DLD1 (cell line): ENCODE measurements around the gene VASN.

ENCODE experiments used
- in situ Hi-C: cut with HindIII; loops from 2 replicates; pipeline ENCODE4 v1.10.0; 2017; ENCODE audit warnings: low sequenced_read_pairs

VASN gene

DNA sequence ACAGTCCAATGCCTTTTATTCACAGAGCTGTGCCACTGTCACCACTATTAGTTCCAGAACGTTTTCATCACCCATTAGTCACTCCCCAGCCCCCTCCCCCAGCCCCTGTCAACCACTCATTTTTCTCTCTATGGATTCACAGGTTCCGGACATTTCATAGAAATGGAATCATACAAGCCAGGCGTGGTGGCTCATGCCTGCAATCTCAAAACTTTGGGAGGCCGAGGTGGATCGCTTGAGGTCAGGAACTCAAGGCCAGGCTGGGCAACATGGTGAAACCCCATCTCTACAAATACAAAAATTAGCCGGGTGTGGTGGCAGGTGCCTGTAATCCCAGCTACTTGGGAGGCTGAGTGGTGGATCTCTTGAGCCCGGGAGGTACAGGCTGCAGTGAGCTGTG is 19.8 kb upstream of the VASN start:
- in situ Hi-C loops: no loop called here

DNA sequence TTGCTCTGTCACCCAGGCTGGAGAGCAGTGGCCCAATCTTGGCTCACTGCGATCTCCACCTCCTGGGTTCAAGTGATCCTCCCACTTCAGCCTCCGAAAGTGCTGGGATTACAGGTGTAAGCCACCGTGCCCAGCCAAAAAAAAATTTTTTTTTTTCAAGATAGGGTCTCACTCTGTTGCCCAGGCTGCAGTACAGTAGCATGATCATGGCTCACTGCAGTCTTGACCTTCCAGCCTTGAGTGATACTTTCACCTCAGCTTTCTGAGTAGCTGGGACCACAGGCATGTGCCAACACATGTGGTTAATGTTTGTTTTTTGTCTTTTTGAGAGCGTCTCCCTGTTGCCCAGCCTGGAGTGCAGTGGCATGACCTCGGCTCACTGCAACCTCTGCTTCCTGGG is 18.8 kb upstream of the VASN start:
- in situ Hi-C loops: no loop called here

DNA sequence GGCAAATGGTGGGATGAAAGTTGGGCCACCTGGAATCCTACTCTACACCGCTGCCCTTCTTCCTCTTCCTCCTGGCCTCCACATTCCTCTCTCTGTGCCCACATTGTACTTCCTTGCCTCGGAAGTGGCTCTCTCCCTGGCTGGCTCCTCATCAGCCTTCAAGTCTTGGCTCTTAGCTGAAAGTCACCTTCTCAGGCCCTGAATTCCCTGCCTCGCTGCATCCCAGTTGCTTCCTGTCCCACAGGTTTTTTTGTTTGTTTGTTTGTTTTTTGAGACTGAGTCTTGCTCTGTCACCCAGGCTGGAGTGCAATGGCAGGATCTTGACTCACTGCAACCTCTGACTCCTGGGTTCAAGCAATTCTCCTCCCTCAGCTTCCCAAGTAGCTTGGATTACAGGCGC is 18.0 kb upstream of the VASN start:
- in situ Hi-C loops: no loop called here

DNA sequence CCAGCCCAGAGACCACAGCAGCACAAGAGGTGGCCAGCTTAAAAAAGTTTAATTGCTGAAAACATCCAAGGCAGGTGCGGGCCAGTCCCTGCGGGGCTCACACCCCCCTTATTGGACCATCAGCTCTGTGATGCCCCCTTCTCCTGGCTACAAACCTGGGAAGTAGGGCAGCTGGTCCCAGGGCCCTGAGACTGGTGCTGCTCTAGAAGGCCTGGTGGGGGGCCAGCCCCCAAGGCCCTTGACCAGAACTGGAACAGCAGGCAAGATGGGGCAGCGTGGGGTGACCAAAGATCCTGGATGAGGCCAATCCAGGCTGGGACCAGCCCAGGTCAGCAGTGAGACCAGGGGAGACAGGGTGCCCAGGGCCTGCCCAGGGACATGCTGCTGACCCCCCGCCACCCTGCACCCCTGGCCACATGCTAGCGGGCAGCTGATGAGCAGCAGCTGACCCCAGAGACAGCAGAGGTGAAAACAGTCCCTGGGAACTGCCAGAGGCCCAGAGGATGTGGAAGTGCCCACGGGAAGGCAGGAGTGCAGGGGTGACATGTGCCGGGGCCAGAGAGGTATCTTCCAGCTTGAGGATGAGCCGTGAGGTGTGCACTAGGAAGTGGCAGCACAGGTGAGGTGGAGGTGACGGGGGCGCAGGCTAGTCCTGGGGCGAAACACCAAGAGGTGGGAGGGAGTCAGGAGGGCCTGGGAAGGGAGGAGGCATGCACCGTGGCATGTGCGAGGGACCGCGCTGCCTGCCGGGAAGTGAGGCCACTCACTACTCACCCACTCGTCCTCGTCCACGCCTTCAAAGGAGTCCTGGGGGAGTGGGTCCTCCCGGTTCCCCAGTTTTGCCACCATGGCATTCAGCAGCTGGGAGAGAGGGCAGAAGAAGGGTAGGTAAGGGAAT is 16.9 kb upstream of the VASN start:
- in situ Hi-C loops: no loop called here

DNA sequence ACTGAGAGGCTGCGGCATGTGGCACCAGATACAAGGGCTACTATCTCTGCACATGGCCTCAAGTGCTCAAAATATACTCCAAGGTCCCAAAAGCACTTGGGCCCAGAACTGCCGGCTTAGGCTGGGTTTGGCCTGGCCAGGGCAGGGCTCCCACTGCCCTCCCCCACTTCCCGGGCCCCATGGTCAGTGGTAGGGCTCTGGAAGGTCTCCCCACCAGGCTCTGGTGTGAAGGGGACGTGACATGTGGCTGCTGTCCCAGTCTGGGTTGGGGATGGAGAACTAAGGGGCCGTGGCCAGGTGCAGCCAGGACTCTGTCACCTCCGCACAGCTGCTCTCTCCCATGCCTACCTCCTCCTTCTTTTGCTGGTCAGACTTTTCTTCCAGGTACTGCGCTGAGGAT is 14.8 kb upstream of the VASN start:
- in situ Hi-C loops: no loop called here

DNA sequence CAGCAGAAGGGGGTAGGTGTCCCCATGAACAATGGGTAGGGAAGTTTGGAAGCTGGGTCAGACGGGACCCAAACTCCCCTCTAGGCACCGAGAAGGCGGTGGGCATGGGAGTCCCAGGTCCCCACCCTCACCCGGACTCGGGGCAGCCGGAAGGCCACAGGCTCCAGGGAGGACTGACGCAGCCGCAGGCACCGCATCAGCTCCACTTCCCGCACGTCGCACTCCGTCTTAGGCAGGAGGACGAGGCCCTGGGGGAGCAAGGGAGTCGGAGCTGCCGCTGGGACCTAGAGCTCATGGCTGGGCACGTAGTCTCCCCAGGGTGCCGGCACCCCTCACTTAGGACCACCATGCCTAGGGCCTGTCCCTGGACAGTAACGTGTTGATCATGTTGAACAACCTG is 13.4 kb upstream of the VASN start:
- in situ Hi-C loops: no loop called here

DNA sequence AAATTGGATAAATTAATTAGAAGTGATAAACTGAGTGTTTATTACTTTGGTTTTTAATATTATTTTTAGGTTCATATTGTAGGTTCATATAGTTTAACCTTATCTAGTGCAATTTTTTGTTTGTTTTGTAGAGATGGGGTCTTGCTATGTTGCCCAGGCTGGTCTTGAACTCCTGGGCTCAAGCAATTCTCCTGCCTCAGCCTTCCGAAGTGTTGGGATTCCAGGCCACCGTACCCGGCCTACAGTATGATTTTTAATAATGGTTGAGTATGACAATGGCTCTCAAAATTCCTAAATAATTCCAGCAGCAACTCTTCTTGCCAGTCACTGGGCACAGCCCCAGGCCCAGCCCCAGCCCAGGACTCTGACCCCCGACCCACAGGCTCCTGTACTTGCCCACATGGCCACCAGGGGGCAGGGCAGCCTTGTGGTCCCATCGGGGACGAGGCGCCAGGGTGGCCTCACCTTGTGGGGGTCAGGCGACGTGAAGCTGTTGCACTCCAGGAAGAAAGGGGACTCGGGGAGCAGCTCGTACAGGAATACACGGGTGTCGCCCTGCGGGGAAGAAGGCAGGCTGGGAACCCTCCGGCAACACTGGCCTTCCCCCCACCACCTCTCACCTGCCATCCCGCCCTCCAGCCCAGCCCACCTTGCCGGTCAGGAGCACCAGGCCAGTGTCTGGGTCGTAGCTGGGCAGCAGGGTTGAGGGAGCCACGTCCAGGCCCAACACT is 12.7 kb upstream of the VASN start:
- in situ Hi-C loops: no loop called here

DNA sequence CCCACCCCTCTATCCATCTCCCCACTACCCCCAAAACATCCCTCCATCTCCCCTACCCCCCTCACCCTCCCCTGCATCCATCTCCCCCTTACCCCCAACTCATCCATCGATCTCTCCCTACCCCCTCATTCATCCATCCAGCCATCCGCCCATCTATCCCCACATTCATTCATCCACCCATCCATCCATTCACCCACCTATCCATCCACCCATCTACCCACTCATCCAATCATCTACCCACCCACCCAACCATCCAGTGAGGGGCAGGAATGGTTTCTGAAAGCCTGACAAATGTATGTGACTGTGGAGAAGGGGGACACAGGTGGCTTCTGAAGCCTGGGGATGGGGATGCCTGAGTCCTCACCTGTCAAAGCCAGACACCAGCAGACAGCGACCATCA is 11.7 kb upstream of the VASN start:
- in situ Hi-C loops: no loop called here

DNA sequence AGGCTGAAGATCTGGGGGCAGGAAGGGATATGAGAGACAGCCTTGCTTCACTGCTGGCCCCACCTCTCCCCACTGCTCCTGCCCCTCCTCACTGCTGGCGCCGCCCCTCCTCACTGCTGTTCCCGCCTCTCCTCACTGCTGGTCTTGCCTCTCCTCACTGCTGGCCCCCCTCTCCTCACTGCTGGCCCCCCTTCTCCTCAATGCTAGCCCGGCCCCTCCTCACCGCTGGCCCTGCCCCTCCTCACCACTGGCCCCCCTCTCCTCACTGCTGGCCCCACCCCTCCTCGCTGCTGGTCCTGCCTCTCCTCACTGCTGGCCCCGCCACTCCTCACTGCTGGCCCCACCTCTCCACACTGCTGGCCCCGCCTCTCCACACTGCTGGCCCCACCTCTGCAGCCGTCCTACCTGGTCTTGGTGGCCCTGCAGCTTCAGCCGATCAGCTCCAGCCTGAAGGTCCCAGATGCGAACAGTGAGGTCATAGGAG is 11.1 kb upstream of the VASN start:
- in situ Hi-C loops: no loop called here

DNA sequence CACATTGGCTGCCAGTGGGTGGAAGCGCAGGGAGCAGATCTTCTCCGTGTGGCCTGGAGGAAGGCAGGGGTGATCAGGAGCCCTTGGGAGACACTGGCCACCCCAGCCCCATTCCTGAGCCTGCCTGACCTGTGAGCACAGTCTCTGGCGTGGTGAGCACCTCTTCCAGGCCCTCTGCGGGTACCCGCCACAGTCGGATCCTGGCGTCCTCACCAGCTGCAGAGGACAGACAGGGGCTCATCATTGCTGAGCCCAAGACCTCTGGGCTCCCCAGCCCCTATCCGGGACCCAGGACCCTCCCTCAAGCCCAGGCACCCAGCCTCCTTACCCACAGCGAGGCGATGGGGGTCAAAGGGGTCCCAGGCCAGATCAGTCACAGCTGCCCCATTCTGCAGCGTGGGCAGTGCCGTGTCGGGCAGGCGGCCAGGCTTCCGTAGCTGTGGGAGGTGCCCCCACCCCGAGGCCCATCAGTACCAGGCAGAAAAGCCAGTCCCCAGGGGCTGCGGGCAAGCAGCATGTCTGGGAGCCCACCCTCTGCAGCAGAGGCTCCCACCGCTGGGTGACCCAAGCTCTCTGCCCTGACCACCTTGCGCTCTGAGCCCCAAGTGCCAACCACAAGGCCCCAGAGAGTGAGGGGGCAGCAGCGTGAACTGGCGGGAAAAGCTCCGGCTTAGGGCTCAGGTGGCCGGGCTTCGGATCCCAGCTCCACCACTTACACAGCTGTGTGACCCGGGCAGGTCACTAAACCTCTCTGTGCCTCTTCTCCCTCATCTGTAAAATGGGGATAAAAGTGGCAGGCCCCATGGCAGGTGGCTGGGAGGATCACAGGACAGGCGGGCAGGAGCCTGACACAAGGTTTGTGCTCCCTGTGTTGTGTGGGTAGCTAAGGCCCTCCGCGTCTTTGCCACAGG is 10.4 kb upstream of the VASN start:
- in situ Hi-C loops: no loop called here

DNA sequence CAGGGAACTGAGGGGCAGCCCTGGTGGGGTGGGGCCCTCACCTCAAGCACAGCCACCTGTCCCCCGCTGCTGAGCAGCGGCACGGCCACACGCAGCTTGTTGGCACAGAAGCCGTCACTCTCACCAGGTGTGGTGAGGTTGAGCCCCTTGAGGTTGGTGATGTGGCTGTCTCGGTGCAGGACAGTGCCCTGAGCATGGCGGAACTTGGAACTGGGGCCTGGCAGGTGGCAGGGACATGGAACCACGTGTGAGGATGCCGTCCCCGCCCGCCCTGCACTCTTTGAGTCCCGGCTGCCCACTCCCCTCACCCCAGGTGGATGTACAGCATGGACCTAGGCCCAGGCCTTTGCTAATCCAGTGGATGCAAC is 9.7 kb upstream of the VASN start:
- in situ Hi-C loops: no loop called here

DNA sequence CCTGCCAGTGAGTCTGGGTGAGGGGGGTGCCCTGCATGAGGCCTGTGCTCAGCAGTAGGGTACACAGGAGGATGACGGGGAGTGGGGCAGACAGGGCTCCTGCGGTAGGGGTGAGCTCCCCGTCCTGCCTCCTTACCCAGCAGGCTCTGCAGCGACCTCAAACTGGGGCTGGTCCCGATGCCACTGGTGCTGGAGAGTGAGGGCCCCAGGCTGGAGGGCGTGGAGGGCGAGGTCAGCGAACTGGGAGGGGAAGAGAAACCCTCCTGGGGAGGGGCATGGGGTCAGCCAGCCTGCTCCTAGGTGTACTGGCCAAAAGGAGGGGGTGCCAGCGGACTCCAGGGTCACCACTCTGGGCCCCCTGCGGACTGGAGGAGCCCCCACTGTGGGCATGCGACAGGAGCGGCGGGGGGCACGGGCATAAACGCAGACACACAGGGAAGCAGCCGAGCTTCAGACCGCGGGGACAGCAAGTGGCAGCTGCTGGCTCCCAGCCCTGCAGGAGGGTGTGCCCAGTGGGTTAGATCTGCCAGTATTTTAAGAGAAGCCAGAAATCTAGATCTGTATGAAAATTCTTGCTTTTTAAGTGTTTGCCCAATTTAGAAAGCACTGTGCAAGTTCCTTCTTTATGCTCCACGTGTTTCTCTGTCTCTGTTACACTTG is 9.0 kb upstream of the VASN start:
- in situ Hi-C loops: no loop called here

DNA sequence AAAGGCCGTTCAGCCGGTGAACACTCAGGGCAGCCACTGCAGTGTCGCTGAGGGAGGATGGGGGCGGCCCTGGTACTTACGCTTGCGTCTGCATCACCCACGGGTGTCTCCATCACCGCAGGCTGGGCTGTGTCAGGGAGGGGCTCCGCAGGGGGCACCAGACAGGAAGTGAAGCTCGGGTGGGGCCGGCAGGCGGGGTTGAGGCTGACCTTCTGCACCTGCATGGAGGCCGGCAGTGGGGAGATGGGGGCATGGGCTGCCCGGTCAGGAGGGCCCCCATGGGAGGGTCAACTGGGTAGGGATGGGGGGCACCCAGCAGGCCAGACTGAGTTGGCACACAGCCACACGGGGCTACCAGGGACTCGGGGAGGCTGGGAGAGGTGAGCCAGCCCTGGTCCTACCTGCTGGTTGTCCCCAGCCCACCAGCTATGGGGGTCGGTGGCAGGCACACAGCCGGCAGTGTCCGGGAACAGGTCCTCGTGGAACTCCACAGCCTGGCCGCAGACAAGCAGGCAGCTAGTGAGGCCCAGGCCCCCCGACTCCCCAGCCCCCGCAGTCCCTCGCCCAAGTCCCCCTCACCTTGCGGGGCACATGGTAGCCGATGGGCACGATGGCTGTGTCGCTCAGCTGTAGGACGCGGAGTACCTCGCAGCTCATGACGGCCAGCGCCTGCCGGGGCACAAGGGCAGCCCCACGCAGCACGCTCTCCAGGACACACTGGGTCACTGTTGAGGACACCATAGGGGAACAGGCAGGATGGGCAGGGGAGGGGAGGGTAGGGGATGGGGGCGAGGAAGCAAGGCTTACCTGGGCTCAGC is 7.2 kb upstream of the VASN start:
- in situ Hi-C loops: no loop called here

DNA sequence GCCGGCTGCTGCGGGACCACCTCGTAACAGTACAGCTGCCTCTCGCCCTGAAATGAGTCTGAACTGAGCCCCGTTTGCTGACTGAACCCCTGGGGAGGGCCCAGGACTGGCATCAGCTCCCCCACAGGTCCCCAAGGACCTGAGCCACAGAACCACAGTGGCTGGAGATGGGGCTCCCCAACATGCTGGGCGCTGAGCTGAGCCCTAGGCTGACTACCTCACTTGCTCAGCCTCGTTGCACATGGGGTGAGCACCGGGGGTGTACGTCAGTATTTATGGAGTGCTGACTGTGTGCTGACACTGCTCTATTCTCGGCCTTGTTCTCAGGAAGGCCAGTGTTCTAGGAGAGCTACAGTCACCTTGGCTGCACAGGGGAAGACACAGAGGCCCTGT is 6.6 kb upstream of the VASN start:
- in situ Hi-C loops: no loop called here

DNA sequence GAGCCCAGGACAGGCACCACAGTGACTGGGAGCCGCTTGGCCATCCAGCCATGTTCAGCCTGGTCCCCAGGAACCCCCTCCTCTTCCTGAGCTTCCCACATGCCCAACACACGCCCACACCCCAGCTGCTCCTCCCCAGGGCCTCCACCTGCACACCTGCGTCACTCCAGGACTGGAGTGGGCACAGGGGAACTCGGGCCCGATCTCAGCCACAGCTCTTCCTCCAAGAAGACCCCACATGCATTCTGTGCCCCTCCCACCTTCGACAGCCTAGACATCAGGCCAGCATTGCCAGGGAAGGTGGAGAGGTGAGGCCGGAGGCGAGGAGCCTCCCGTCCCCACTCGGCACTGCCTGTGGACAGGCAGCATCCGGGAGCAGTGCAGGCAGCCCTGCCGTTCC is 6.0 kb upstream of the VASN start:
- in situ Hi-C loops: no loop called here

DNA sequence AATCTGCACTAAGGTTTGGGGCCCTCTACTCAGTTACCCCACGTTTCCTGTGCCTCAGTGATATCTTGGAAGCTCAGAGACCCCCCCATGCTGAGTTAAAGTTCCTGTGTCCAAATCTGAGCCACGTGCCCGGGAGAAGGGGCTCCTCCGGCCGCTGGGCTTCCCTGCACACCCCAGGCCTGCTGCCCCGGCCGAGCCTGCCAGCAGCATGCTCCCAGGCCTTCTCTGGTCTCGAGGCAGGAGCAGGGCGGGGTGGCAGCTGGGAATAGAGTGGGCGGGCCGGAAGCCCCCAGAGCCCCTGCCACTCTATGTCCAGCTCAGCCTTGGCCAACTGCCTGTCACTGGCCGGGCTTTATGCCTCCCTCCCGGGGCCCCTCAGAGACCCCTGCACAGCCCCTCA is 5.6 kb upstream of the VASN start:
- in situ Hi-C loops: no loop called here

DNA sequence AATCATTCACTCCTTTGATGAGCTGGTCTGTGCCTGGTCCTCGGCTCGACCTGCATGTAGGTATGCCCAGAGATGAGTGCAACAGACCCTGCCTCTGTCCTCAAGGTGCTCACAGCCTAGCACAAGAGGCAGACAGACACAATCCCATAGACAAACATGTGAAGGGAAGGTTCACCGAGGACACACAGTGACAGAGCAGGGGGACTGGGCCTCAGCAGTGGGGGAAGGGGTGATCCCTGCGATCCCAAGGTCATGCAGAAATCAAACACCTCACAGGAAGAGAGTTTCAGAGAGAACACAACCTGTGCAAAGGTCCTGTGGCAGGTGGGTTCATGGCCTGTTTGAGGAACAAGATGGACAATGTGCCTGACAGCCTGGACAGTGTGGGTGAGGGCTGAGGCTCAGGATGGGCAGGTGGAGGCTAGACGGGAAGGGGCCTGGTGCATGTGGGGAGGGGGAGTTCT is 4.2 kb upstream of the VASN start:
- in situ Hi-C loops: no loop called here

DNA sequence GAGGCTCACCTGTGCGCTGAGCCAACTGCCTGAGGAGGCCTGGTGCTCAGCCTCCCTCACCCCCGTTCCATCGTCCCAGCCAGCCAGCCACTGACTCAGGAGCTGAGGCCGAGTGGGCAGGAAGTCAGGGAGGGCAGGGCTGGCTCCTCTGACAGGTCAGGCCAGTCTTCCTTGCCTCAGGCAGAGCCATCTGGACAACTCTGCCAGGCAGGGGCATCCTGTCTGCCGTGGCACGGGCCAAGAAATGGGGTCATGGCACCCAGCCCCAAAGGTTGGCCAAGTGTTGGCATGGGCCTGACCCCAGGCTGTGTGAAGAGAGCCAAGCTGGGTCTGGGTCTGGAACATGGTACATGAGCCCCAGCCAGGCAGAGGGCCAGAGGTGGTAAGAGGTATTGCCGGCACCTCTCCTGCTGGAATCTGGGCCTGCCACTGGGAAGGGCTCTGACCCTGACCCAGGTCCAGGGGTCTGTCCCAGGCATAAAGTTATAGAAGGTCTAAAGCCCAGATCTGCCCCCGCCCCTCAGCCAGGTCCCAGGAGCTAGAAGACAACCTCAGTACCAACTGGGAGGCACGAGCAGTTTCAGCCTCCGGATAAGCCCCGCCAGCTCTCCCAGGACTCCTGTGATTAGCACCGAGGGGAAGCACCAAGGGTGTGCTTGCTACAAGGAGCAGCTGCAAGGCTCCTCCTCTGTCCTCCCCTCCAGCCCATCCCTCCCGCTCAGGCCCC is 2.5 kb upstream of the VASN start:
- in situ Hi-C loops: no loop called here

DNA sequence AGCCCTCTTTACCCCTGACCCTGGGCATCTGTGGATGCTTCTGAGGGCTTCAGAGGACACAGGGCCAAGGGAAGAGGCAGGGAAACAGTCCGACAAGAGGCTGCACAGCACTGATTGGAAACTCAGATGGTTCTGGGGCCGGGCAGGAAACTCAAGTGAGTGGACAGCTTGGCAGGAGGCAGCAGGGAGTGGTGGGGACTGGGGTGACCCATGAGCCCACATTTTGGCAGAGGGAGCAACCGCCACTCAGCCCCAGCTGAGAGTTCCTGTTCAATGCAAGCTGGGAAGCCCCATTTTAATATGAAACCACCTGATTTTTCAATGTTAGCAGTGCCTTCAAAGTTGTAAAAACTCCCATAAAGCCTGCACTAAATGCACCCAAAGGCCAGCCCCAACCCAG is 1.5 kb upstream of the VASN start:
- in situ Hi-C loops: no loop called here
